ENCODE results near the gene TLDC2. TPM values are rescaled to one million over a fixed set of nuclear protein-coding genes. Genes with fewer than 3 reads are reported as not detected.

TLDC2 gene
- total and polyA plus RNA-seq, 2 experiments from 2014 or later: 0.24 to 0.32 TPM

GRCh38 chr20:36883977-36884535 is 8.1 kb downstream of the TLDC2 start:
- Histone ChIP-seq H4K20me1 (ENCODE audit: insufficient read depth) (no peaks in the 10 kb centered on the region), H3K36me3 (ENCODE audit: low read depth) (no peaks in the 10 kb centered on the region)

DNA sequence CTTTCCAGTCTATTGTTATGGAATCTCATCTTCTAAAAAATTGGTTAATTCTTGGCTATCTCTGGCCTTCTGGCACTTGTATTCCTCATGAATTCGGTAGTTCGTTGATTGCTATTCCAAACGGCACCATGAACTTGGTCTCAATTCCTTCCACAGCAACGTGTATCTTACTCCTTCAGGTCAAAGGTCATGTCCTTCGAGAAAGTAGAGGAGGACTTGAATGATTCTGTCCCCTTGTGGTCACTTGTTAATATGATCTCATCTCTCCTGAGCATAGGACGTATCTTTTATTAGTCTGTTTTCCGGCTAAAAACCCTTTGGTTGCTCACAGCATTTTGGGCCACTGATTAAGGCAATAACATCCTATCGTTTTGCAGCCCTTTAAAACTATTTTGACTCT is 9.4 kb downstream of the TLDC2 start:
- no peak overlapping the region for H3K27ac ChIP-seq
- H2AFZ ChIP-seq: no peak overlapping the region
- no peaks in the 10 kb centered on the region for H3F3A ChIP-seq (ENCODE audit: insufficient read depth)
- no peak overlapping the region for H3K4me2 ChIP-seq (ENCODE audit: unreplicated experiment)
- in situ Hi-C loops (cut with MboI): no loop called here
- no peak overlapping the region for H3K4me3 ChIP-seq
- peak; percentile 17 for DNase-seq
- TF ChIP-seq EZH2 (IDR thresholded peaks at IDR 0.05; ENCODE audit: insufficient read depth, poor library complexity, severe bottlenecking) (no peak), EZH2phosphoT487 (IDR thresholded peaks at IDR 0.05; ENCODE audit: insufficient read depth, low read depth) (no peak)
- H3K27me3 ChIP-seq (replicated peaks; ENCODE audit: insufficient read depth): no peaks in the 10 kb centered on the region
- H3K9me3 ChIP-seq (ENCODE audit: low read depth): no peaks in the 10 kb centered on the region
- peaks cover 9% of the 10 kb centered on the region for H3K4me1 ChIP-seq (ENCODE audit: insufficient read depth)
- no peak overlapping the region for H3K9ac ChIP-seq
- WGBS, 2 experiments (ENCODE audit: low coverage in 1 of 2, low lambda C conversion rate in 2 of 2, missing lambda C conversion rate in 2 of 2): 42 to 47% methylated on average over 8 of the region's 8 CpGs
- H4K20me1 ChIP-seq (ENCODE audit: insufficient read depth): no peaks in the 10 kb centered on the region
- H3K9me2 ChIP-seq (ENCODE audit: insufficient read depth): no peaks in the 10 kb centered on the region
- H3K36me3 ChIP-seq (ENCODE audit: low read depth): no peaks in the 10 kb centered on the region
- H3K79me2 ChIP-seq (ENCODE audit: insufficient read depth): no peaks in the 10 kb centered on the region

More at GRCh38 chr20:36883977-36884535, 8.1 kb downstream of the TLDC2 start:
- Histone ChIP-seq H3K9ac (no peak overlapping the region), H3K79me2 (ENCODE audit: insufficient read depth) (no peaks in the 10 kb centered on the region), H3K4me1 (ENCODE audit: insufficient read depth) (peaks cover 9% of the 10 kb centered on the region), H3K27ac (no peak overlapping the region), H2AFZ (no peak overlapping the region), H3F3A (ENCODE audit: insufficient read depth) (no peaks in the 10 kb centered on the region), H3K27me3 (replicated peaks; ENCODE audit: insufficient read depth) (no peaks in the 10 kb centered on the region), H3K4me3 (no peak overlapping the region), H3K4me2 (ENCODE audit: unreplicated experiment) (no peak overlapping the region), H3K9me3 (ENCODE audit: low read depth) (no peaks in the 10 kb centered on the region), H3K9me2 (ENCODE audit: insufficient read depth) (no peaks in the 10 kb centered on the region)
- 74 to 76% methylated on average over 6 of the region's 6 CpGs for WGBS, 2 experiments (ENCODE audit: low coverage in 1 of 2, low lambda C conversion rate in 2 of 2, missing lambda C conversion rate in 2 of 2)
- TF ChIP-seq EZH2phosphoT487 (IDR thresholded peaks at IDR 0.05; ENCODE audit: insufficient read depth, low read depth): no peak
- in situ Hi-C loops (cut with MboI): no loop called here
- DNase-seq: no peak

- H3F3A ChIP-seq (ENCODE audit: insufficient read depth): no peaks in the 10 kb centered on the region
- peaks cover 9% of the 10 kb centered on the region for H3K4me1 ChIP-seq (ENCODE audit: insufficient read depth)
- peak overlapping the region; percentile 61 for H3K4me3 ChIP-seq
- H3K9ac ChIP-seq: peak overlapping the region; percentile 39
- H4K20me1 ChIP-seq (ENCODE audit: insufficient read depth): no peaks in the 10 kb centered on the region
- H3K9me3 ChIP-seq (ENCODE audit: low read depth): no peaks in the 10 kb centered on the region
- H2AFZ ChIP-seq: peak overlapping the region; percentile 87
- WGBS, 2 experiments (ENCODE audit: low coverage in 1 of 2, low lambda C conversion rate in 2 of 2, missing lambda C conversion rate in 2 of 2): 14% methylated on average over 23 to 24 of the region's 24 CpGs
- in situ Hi-C loops (cut with MboI): no loop called here
- H3K27me3 ChIP-seq (replicated peaks; ENCODE audit: insufficient read depth): no peaks in the 10 kb centered on the region
- peak; percentile 84 for DNase-seq
- H3K9me2 ChIP-seq (ENCODE audit: insufficient read depth): no peaks in the 10 kb centered on the region
- H3K79me2 ChIP-seq (ENCODE audit: insufficient read depth): no peaks in the 10 kb centered on the region
- no peak overlapping the region for H3K27ac ChIP-seq
- TF ChIP-seq EZH2 (IDR thresholded peaks at IDR 0.05; ENCODE audit: insufficient read depth, poor library complexity, severe bottlenecking) (no peak), EZH2phosphoT487 (IDR thresholded peaks at IDR 0.05; ENCODE audit: insufficient read depth, low read depth) (no peak)
- H3K36me3 ChIP-seq (ENCODE audit: low read depth): no peaks in the 10 kb centered on the region
- peak overlapping the region; percentile 65 for H3K4me2 ChIP-seq (ENCODE audit: unreplicated experiment)
These were observed 11.2 kb downstream of the TLDC2 start for GRCh38 chr20:36886859-36887751.

- H3K27ac ChIP-seq: no peak overlapping the region
- no peaks in the 10 kb centered on the region for H3K79me2 ChIP-seq (ENCODE audit: insufficient read depth)
- peak overlapping the region; percentile 65 for H3K4me2 ChIP-seq (ENCODE audit: unreplicated experiment)
- peak overlapping the region; percentile 39 for H3K9ac ChIP-seq
- no peaks in the 10 kb centered on the region for H3F3A ChIP-seq (ENCODE audit: insufficient read depth)
- no peaks in the 10 kb centered on the region for H3K9me2 ChIP-seq (ENCODE audit: insufficient read depth)
- 2 to 3% methylated on average over 6 of the region's 6 CpGs for WGBS, 2 experiments (ENCODE audit: low coverage in 1 of 2, low lambda C conversion rate in 2 of 2, missing lambda C conversion rate in 2 of 2)
- H4K20me1 ChIP-seq (ENCODE audit: insufficient read depth): no peaks in the 10 kb centered on the region
- peak overlapping the region; percentile 87 for H2AFZ ChIP-seq
- no peaks in the 10 kb centered on the region for H3K27me3 ChIP-seq (replicated peaks; ENCODE audit: insufficient read depth)
- H3K9me3 ChIP-seq (ENCODE audit: low read depth): no peaks in the 10 kb centered on the region
- TF ChIP-seq EZH2phosphoT487 (IDR thresholded peaks at IDR 0.05; ENCODE audit: insufficient read depth, low read depth) (no peak), EZH2 (IDR thresholded peaks at IDR 0.05; ENCODE audit: insufficient read depth, poor library complexity, severe bottlenecking) (no peak)
- peak overlapping the region; percentile 61 for H3K4me3 ChIP-seq
- peak; percentile 52 for DNase-seq
- peaks cover 9% of the 10 kb centered on the region for H3K4me1 ChIP-seq (ENCODE audit: insufficient read depth)
- H3K36me3 ChIP-seq (ENCODE audit: low read depth): no peaks in the 10 kb centered on the region
- in situ Hi-C loops (cut with MboI): no loop called here
These were observed 11.8 kb downstream of the TLDC2 start for GRCh38 chr20:36887752-36888090.

Data from GM23248 (cell line).